Esophagus squamous epithelium (tissue), 5 donors: Measurements from ENCODE around the gene ATP11B. TPM values are rescaled to one million over a fixed set of nuclear protein-coding genes. Genes with fewer than 3 reads are reported as not detected.

Source experiments
- DNase-seq: peaks from one replicate; lab custom pipeline; 2025; lab: John Stamatoyannopoulos, UW
- H3K27ac ChIP-seq, 4 donors: fragments of 200-600 bp; sonication (generic); one replicate each; pipeline ENCODE4 v1.5.1; 2016 to 2019; ENCODE audit warnings: mild to moderate bottlenecking in 1 of 4
- H3K27me3 ChIP-seq, 4 donors: fragments of 200-600 bp; sonication (generic); 1 replicate in 3 of 4; 2 replicates in 1 of 4; pipeline versions ENCODE4 v1.5.1 to v1.6.0; 2017 to 2021; ENCODE audit warnings: antibody characterized with exemption in 1 of 4
- H3K36me3 ChIP-seq, 3 donors: fragments of 200-600 bp; sonication (generic); one replicate each; pipeline ENCODE4 v1.5.1; 2016 to 2019
- H3K4me1 ChIP-seq, 3 donors: fragments of 200-600 bp; sonication (generic); one replicate each; pipeline ENCODE4 v1.5.1; 2017 to 2019
- H3K4me3 ChIP-seq, 4 donors: fragments of 200-600 bp; sonication (generic); 1 replicate in 3 of 4; 2 replicates in 1 of 4; pipeline ENCODE4 v1.5.1; 2016 to 2019; ENCODE audit warnings: mild to moderate bottlenecking in 2 of 4, moderate library complexity in 1 of 4
- H3K9me3 ChIP-seq, 3 donors: fragments of 200-600 bp; sonication (generic); one replicate each; pipeline ENCODE4 v1.5.1; 2016 to 2019
- POLR2A ChIP-seq, 4 donors: fragments of 450-650 bp; IDR thresholded peaks; one replicate each; pipeline ENCODE4 v1.6.1; 2017; ENCODE audit warnings: antibody characterized with exemption in 4 of 4, mild to moderate bottlenecking in 4 of 4, moderate library complexity in 3 of 4
- WGBS, 2 donors: methylation state at CpG; one replicate each; pipeline ENCODE4 v1.1.5; 2018; 5-methylcytosine and 5-hydroxymethylcytosine counted together
- intact Hi-C: fragments of 100-400 bp; cut with DNase I; formaldehyde crosslinking; loops from one replicate; pipeline ENCODE4 v1.15.0; 2022
- total RNA-seq, 4 donors: library from RNA; depleted of rRNA; stranded (reverse); fragments of >200 nt; gene quantifications; one replicate each; pipeline ENCODE4 v1.1.0, GENCODE V29; 2016
- TF ChIP-seq, protein P1 (sequence below), 6 experiments: fragments of 450-650 bp in 4 of 6; fragments of 200-600 bp in 2 of 6; sonication (generic) in 2 of 6; IDR thresholded peaks; one replicate each; pipeline ENCODE4 v1.5.1; 2016 to 2019; ENCODE audit warnings: antibody characterized with exemption in 6 of 6, mild to moderate bottlenecking in 4 of 6, moderate library complexity in 4 of 6
- donor health status: DM: yes; HTN: yes; CAD: no.

ATP11B gene
- total RNA-seq, 4 donors from 2014 or later, result 73.3 to 202 (median 132) TPM

DNA sequence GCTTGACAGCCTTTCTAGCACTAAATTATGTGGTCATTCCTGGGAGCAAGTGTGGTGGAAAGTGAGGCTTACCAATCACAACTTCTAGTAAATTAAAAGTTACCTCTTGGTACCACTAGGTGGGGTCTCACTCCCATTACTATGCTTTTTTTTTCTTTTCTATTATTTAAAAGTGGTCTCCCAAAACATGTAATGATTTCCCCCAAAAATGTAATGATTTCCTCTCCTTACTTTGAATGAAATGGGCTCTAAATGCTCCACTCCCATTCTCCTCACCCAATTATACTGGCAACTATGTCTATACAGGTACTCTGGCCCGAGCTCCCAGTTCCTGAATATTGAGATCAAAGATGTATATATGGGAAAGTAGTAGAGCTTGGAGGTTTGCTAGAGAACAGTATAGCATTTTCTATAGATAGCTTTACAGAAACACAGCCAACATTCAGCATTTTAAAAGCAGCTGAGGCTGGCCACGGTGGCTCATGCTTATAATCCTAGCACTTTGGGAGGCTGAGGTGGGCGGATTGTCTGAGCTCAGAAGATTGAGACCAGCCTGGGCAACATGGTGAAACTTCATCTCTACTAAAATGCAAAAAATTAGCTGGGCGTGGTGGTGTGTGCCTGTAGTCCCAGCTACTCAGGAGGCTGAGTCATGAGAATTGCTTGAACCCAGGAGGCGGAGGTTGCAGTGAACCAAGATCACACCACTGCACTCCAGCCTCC is 116.2 kb downstream of the ATP11B start:
- no peaks in the 10 kb centered on the region for H3K27me3 ChIP-seq
- peaks cover 0 to 12% (median 0%) of the 10 kb centered on the region in 3 donors for H3K4me1 ChIP-seq
- TF ChIP-seq POLR2A (IDR thresholded peaks at IDR 0.05), result no peak
- TF ChIP-seq, protein P1, sequence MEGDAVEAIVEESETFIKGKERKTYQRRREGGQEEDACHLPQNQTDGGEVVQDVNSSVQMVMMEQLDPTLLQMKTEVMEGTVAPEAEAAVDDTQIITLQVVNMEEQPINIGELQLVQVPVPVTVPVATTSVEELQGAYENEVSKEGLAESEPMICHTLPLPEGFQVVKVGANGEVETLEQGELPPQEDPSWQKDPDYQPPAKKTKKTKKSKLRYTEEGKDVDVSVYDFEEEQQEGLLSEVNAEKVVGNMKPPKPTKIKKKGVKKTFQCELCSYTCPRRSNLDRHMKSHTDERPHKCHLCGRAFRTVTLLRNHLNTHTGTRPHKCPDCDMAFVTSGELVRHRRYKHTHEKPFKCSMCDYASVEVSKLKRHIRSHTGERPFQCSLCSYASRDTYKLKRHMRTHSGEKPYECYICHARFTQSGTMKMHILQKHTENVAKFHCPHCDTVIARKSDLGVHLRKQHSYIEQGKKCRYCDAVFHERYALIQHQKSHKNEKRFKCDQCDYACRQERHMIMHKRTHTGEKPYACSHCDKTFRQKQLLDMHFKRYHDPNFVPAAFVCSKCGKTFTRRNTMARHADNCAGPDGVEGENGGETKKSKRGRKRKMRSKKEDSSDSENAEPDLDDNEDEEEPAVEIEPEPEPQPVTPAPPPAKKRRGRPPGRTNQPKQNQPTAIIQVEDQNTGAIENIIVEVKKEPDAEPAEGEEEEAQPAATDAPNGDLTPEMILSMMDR (IDR thresholded peaks at IDR 0.05), result peak in 4 of 6 experiments; percentile 24 to 39 (median 32)
- no peak overlapping the region for H3K4me3 ChIP-seq
- WGBS, 2 donors, result 91 to 97% methylated on average over 5 of the region's 5 CpGs
- no peaks in the 10 kb centered on the region for H3K9me3 ChIP-seq
- H3K36me3 ChIP-seq, result peaks cover 0 to 84% (median 6%) of the 10 kb centered on the region in 3 donors
- intact Hi-C loops, result no loop called here
- DNase-seq, result no peak
- no peak overlapping the region for H3K27ac ChIP-seq

DNA sequence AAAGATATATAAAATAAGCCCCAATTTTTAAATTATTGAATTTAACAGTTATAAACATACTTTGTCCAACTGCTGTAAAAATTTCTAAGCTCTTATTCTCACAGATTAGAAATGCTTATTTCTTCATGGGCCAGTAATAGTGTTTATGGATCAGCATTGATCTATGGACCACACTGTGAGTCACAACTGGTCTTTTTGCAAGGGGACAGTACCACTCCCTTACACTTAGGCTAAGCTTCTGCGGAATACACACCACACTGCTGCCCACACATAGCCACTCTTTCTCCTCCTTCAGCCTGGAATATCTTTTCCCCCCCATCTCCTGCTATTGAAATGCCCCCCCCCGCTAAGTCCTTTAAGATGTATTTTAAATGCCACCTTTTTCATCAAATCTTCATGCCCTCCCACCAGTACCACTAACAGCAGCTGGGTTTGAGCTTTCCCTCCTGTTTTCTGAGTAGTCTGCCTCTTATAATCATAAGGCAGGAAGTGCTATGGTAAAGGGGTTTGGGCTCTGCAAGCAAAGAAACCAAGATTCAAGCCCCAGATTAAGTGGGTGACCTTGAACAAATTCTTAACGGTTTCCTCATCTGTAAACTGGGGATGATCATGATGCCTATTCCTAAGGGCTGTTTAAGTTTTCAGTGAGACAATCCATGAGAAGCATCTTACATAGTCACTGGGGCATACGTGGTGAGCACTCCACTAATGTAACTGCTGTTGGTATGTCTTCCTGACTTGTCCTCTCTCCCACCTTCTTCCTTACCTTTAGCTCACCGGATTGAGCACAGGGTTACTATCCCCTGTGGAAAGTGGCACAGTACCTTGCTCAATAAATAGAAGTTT is 117.9 kb downstream of the ATP11B start:
- intact Hi-C loops, result no loop called here
- H3K36me3 ChIP-seq, result peaks cover 0 to 84% (median under 1%) of the 10 kb centered on the region in 3 donors
- WGBS, 2 donors, result 84 to 88% methylated on average over 5 of the region's 5 CpGs

DNA sequence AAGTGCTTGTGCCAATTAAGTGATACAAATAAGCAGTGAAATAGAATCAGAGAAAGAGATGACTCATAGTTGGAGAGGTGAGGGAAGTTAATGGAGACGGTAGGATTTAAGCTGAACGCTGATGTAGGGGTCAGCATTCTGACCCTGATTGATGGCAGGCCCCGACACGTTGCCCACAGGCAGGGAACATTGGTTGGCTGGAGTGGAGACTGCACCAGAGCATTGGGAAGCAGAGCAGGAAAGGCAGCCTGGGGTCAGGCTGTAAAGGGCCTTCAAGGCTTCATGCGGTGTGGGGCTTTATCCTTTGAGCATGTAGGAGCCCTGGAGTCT is 118.4 kb downstream of the ATP11B start:
- peaks cover 0 to 80% (median 0%) of the 10 kb centered on the region in 3 donors for H3K36me3 ChIP-seq
- H3K4me1 ChIP-seq, result peaks cover 0 to 12% (median 0%) of the 10 kb centered on the region in 3 donors
- H3K27me3 ChIP-seq, result no peaks in the 10 kb centered on the region
- WGBS, 2 donors, result 49 to 55% methylated on average over 5 of the region's 5 CpGs
- no peaks in the 10 kb centered on the region for H3K9me3 ChIP-seq
- H3K27ac ChIP-seq, result no peak overlapping the region
- intact Hi-C loops, result no loop called here
- DNase-seq, result no peak
- no peak overlapping the region for H3K4me3 ChIP-seq
- no peak for TF ChIP-seq POLR2A (IDR thresholded peaks at IDR 0.05)
- TF ChIP-seq, protein P1 (IDR thresholded peaks at IDR 0.05), result no peak

More for the DNA sequence above, 117.9 kb downstream of the ATP11B start:
- Histone ChIP-seq H3K9me3 (no peaks in the 10 kb centered on the region), H3K4me3 (no peak overlapping the region), H3K27me3 (no peaks in the 10 kb centered on the region), H3K27ac (no peak overlapping the region), H3K4me1 (peaks cover 0 to 12% (median 0%) of the 10 kb centered on the region in 3 donors)
- TF ChIP-seq, protein P1 (IDR thresholded peaks at IDR 0.05), result no peak
- no peak for TF ChIP-seq POLR2A (IDR thresholded peaks at IDR 0.05)
- DNase-seq, result no peak

DNA sequence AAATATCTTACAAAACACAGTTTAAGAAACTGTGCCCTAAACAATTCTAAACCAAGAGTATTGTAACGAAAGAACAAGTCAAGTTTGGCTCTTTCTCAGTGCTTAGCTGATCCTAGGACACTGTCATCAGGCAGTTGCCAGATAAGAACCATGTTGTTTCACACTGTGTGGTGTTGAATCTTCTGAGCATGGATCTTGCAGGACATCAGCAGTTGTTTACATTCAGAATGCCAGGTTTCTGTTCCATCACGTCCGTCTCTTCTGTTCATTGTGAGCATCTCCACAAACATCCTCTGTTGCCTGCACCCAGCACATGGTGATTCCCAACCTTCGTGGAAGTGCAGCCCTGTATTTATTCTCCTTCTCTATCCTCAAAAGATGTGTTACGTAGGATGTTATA is 119.2 kb downstream of the ATP11B start:
- no peak overlapping the region for H3K4me3 ChIP-seq
- intact Hi-C loops, result no loop called here
- TF ChIP-seq, protein P1 (IDR thresholded peaks at IDR 0.05), result no peak
- TF ChIP-seq POLR2A (IDR thresholded peaks at IDR 0.05), result no peak
- DNase-seq, result no peak
- no peak overlapping the region for H3K27ac ChIP-seq
- peaks cover 0 to 80% (median 0%) of the 10 kb centered on the region in 3 donors for H3K36me3 ChIP-seq
- H3K9me3 ChIP-seq, result no peaks in the 10 kb centered on the region
- 73 to 82% methylated on average over 5 of the region's 5 CpGs for WGBS, 2 donors
- peaks cover 0 to 12% (median 0%) of the 10 kb centered on the region in 3 donors for H3K4me1 ChIP-seq
- H3K27me3 ChIP-seq, result no peaks in the 10 kb centered on the region

DNA sequence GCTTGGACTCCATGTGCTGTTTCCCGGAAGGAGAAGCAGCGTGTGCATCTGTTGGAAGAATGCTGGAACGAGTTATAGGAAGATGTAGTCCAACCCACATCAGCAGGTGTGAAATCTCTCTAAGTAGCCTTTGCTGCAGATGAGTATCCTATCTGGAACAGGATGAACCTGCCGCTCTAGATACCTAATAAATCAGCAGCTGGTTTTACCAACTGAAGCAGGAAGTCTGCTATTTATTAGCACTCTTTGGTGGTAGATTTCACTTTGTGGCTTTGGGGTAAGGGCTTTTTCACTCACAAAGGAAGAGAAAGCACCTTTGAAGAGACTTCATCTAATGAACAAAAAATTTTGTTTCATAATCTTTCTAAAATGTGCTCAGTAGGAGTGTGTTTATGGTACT is 120.6 kb downstream of the ATP11B start:
- no peaks in the 10 kb centered on the region for H3K9me3 ChIP-seq
- peaks cover 0 to 83% (median 0%) of the 10 kb centered on the region in 3 donors for H3K36me3 ChIP-seq
- 43 to 68% methylated on average over 4 of the region's 4 CpGs for WGBS, 2 donors
- intact Hi-C loops, result no loop called here
- no peak overlapping the region for H3K4me3 ChIP-seq
- peaks cover 0 to 12% (median 0%) of the 10 kb centered on the region in 3 donors for H3K4me1 ChIP-seq
- TF ChIP-seq, protein P1 (IDR thresholded peaks at IDR 0.05), result no peak
- TF ChIP-seq POLR2A (IDR thresholded peaks at IDR 0.05), result no peak
- no peaks in the 10 kb centered on the region for H3K27me3 ChIP-seq
- no peak for DNase-seq
- H3K27ac ChIP-seq, result peak overlapping the region in 1 of 4 donors; percentile 1
